GM19372 (cell line): ENCODE data around the gene IFNA1.
A peak's percentile ranks its signal among the peaks of the same experiment; 100 is the strongest.
"Not testable (repeated sequence)": the region's sequence is repeated elsewhere in the genome, so short reads cannot be mapped to it uniquely, and the experiment has no call there.

Experiments
- ATAC-seq: cut with Tn5 transposase; IDR thresholded peaks from one replicate; pipeline ENCODE4 v1.9.1; 2021; ENCODE audit warnings: mild to moderate bottlenecking, low read depth, moderate library complexity; ENCODE audit not compliant: unreplicated experiment

The IFNA1 gene

DNA sequence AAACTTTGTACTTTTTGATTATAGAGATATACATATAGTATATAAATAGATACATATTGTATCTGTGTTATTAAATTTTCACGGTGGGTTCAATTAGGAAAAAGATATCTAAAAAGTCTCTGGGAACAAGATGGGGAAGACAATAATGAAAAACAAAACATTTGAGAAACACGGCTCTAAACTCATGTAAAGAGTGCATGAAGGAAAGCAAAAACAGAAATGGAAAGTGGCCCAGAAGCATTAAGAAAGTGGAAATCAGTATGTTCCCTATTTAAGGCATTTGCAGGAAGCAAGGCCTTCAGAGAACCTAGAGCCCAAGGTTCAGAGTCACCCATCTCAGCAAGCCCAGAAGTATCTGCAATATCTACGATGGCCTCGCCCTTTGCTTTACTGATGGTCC, at the start of gene IFNA1:
Gene IFNA1, plus strand, starts transcription at position 301 of the 400 bp plus-strand sequence. Its CDS starts 69 bp downstream, at position 370.
- ATAC-seq, result no peak

DNA sequence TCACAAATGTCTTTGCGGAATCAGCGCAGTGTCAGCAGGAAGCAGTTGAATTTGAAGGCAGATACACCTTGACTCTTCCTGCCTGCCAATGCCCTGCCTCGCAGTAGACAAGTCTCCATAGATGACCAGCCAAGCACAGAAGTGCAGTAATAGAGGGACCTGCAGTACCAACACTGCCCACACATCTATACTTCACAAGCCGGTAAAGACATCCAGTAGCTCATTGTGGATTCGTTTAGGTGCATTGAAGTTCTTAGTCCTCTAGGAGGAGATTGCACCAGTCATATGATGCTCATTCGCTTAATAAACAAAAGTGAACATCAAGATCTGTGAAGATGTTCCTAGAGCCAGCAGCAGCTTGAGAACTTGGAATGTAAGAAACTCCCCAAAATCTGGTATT, 48.0 kb upstream of the IFNA1 start:
- ATAC-seq, result peak; percentile 85

DNA sequence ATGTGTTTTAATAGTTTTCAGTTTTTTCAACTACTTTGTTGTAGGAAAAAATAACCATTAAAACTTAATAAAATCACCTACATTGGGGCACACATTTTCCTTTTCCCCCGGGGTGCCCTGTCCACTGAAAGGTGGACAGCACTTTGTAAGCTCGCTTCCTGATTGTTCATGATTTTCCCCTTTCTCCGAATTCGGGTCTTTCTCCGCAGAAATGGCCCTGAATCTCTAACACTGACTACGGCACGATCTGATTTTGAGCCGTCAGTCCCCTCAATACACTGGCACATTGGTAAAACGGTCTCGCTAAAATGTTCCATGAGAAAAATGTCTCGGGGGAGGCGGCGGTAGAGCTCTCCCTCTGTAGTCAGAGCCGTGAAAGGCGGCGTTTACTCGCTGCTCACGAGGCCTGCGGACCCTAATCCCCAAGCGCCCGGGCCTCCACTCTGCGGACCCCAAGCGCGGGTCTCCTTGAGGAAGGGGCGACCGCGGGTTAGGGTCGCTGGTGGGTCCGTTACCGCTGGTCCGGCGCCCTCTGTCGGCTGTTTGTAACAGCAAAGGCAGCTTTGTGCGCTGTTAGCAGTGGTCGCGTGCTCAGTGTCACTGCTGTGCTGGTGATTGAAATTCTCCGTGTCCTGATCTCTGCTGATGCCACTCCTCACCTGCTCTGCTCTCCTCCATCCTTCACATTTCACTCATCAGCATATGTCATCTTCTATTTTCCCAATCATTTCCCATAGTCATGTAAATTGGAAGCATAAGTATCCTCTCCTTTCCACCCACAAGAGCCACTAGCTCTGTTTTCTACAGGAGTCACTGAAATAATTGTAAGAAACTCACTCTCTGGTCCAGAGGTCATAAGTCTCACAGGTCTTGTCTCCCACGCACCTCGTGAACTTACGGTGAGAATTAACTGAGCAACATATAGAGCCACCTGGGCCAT, 44.2 kb upstream of the IFNA1 start:
- ATAC-seq, result peak; percentile 53

GRCh38 chr9:21398955-21399489, 41.2 kb upstream of the IFNA1 start:
- no peak for ATAC-seq

DNA sequence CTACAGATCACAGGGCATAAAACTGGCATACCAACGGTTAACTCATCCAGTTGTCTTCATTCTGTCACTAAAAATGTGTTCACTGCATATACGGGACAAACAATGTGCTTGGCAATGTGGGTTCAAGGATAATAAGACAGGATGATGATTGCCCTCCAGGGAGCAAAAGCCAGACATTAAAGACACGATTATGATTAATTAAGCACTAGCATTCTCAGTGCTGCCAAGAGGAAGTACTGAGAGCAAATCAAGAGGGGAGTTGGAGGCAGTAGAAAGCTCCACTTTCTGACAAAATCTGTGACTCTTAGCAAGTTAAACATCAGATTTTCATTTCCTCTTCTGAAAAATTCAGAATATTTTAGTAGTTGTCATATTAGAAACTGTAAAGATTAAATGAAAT, 40.3 kb upstream of the IFNA1 start:
- no peak for ATAC-seq

DNA sequence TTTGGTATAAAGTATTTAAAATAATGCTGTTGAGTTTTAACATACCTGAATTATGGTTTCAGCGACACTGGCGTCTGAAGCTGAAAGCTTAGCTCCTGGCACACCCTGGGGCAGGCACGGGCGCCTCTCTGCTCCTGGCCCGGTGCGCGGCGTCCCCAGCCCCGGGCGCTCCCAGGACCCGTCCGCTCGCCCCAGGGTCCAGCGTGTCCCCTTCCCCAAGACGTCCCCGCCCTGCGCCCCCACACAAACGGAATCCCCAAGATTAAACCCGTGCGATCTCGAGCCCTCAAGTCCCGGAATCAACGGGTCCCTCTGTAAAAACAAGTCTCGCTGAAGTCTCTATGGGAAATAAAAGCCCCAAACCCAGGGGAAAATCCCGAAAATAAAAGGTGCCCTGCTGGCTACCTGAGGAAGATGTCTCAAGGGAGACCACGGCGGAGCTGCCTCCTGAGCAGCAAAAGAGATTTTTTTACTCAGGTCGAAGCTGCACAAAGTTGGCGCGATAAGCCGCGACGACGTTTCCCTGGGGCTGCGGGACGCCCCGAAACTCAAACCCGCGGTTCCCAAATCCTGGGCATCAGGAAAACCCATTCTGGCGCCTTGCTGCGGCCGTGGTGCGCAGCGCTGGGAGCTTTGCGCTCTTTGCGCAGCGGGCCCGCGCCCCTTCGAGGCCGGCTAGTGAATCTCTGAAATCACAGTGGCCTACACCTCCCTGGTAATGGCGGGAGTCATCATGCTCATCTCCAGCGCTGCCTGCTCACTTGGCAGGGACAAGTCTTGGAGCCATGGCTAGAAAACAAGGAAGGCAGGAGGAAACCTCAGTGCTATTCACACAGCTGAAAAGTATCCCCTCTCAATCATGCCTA, 37.6 kb upstream of the IFNA1 start:
- ATAC-seq, result no peak

GRCh38 chr9:21404146-21404545, 36.1 kb upstream of the IFNA1 start:
- no peak for ATAC-seq

GRCh38 chr9:21408817-21409216, 31.4 kb upstream of the IFNA1 start, which contains the start of gene IFNA8:
TSS of gene IFNA8 (plus strand) at chr9:21409117. CDS start at chr9:21409177, 60 bp downstream.
- no peak for ATAC-seq

GRCh38 chr9:21412107-21412506, 28.1 kb upstream of the IFNA1 start:
- ATAC-seq, result no peak

GRCh38 chr9:21413151-21413550, 27.1 kb upstream of the IFNA1 start:
- no peak for ATAC-seq

DNA sequence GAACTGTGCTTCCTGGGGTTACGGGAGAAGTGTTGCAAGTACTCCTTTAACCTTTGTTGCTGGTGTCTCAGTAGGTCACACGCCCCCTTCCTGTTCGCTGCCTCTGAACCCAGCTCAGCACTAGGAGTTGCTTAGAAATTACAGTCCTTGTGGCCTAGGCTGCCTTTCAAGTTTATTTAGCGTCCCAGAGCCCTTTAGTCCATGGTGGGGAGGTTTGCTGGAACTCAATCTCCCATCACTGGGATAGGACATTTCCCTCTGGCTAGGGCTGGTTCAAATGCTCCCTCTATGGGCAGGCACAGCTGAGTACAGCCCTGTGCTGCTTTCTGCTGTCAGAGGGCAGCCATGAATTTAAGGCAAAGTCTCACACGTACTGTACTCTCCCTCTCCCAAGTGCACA, 26.6 kb upstream of the IFNA1 start:
- ATAC-seq, result no peak

DNA sequence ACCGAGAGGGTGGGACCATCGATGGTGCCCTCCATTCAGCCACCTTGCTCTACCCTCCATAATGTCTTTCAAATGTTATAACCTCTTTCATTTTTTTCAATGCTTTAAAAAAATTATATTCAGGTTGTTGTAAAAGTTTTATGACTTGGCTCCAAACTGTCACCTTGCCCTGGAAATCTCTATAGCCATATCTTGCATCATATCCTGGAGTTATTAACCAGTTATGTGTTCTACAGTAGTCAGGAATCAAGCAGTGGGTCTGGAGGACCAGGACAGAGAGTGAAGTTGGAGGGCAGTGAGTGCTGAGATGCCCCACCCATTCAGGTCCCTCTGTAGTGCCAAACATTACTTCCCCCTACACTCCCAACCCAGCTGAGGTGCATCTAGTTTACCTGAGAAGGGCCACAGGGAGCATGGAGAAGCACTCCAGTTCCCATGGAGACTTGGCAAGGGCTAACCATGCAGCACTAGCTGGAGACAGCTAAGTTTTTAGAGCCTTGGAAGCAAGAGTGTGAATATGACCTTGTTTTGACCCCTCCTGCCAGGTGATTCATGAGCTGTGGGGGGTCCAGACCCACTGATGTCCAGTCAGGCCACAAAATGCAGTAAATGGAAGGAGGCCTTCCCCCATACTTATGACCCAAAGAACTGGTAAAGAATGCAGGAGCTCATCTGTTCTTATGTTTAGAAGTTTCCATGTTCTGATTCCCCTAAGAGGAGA, 25.9 kb upstream of the IFNA1 start:
- no peak for ATAC-seq

- ATAC-seq, result no peak
Observed at GRCh38 chr9:21415493-21416267, 24.6 kb upstream of the IFNA1 start.

DNA sequence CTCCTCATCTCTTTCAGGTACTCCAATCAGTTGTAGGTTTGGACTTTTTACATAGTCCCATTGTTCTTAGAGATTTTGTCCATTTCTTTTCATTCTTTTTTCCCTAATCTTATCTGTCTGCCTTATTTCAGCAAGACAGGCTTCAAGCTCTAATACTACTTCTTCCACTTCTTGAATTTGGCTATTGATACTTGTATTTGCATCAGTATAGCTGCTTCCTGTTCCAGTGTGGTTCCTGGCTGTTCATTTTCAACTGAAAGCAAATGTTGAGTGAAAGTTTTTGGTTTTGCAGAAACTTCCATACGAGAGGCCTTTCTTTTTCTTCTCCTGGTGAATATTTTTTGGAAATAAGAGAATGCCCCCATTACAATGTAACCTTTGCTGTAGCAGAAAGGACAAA, 12.0 kb upstream of the IFNA1 start:
- ATAC-seq, result no peak

DNA sequence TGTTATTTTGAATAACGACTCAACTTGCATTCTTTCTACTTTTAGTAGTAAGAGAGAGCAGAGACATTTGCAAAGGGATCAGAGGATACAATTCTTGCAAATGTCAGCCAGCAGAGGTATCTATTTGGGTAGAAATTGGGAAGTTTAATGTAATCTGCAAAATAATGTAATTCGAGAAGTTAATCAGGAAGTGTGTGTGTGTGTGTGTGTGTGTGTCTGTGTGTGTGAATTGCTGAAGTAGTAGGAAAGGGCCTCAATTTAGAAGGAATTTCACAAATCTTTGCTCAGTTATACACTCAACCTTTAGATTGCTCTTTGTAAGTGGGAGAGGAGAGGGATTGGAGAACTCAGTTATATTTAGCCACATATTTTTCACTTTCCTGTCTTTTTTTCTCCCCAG, 11.0 kb upstream of the IFNA1 start:
- no peak for ATAC-seq

DNA sequence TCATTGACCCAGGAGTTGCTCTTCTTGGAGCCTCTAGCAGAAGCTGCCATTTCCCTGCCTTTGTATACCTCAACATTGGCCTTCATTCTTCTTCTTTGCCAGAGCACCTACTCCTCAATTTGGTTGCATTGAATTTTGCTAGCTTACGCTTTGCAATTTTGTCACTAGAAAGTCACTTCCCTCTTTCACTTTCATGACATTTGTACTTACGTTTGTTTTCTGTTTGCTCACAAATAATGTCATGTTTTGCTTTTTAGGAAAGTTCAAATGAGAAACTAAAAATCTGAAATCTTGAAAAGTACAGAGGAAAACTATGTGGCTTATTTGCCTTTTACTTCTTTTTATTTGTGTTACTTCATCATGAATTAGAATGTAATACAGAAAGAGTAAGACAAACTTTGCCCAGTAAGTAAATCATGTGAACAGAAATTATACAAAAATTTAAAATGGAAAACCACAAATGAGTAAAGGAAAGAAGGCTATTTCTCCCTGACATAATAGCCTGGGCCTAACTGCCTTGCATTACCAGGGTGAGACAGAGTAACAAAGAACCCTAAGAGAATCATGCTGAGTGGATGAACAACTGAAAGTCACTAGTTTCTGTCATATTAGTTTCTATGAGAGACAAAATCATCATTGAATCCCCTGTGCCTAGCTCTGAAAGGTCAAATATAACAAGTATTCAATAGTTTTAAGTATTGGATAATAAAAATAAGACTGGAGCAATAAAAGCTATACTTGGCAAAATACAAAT, 7.4 kb upstream of the IFNA1 start:
- no peak for ATAC-seq

DNA sequence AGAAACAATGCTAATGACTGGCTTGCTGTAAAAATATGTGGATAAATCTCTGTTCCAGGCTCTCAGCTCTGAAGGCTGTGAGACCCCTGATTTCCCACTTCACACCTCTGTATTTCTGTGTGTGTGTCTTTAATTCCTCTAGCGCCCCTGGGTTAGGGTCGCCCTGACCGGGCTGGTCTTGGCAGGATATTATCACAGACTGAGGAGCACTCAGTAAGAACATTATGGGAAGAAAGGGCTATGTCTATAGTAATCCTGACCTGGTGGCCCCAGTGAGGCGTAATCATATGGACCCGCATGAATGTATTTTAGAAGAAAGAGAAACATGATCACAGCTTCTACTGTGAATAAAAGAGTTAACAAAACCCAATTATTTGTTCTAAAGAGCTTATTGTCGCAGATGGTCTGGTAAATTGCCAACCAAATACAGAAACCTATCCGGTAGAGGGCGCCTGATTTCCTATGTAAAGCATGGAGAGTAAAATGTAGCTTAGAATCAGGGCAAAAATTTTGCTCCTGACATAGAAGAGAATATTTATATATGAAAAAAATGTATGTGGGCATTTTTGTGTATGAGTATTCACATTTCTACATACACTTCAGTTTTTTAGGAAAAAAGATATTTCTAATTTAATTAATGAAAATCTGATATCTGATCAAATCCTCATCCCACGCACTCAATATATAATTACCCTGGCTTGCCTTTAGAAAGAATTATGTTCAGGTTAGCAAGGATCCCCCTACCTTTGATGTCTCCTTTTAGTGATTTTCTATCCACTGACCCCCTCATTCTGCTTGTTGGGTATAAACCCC, 5.8 kb upstream of the IFNA1 start:
- no peak for ATAC-seq

DNA sequence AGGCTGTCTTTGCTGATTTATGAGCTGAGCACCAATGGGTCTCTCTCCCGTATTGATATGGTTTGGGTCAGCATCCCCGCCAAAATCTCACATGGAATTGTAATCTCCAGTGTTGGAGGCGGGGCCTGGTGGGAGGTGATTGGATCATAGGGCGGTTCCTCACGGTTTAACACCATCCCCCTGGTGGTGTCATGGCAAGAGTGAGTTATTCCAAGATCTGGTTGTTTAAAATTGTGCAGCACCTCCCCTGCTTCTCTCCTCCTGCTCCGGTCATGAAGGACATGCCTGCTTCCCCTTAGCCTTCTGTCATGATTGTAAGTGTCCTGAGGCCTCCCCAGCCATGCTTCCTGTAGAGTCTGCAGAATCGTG, 5.2 kb upstream of the IFNA1 start:
- not testable (repeated sequence) for ATAC-seq
